Right kidney (tissue), 1 donor: ENCODE results near the gene CYTH1.

Experiments used
- DNase-seq: peaks from one replicate; pipeline ENCODE4 v3.0.0-alpha.2; 2016

Gene CYTH1

DNA sequence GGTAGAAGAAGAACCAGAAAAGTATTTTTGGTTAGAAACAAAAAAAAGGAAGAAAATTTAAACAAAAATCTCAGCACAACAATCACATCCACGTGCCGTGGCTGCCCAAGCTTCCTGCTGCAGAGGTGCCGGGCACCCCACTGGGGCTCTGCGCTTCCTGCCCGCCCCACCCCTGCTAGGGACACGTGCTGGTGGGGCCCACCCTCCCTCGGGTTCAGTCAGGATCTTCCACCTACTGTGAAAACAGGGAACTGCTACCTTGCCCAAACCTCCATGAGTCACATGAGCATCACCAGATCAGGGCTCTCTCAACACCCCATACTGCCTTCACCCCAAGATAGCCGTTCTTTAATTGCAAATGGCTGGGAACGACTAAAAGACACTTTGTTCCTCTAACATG is 24.4 kb upstream of the CYTH1 start:
- no peak for DNase-seq

DNA sequence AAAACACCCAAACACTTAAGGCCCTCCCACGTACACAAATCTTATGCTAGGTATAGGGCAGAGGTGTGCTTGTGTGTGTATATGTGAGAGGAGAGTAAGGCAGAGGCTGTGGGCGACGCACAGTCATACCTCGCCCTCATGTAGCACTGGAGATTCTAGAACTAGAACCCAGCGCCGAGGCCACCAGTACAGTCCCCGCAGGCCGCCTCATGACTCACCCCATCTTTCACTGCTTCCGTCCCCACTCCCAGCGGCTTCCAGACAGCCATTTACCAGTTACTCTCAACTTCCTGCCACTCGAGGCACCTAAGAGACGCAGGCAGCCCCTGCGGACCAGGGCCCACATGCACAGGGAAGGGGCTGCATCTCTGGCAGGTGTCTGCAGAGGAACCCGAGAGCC is 23.2 kb upstream of the CYTH1 start:
- no peak for DNase-seq

GRCh38 chr17:78804777-78805176 is 22.7 kb upstream of the CYTH1 start:
- DNase-seq = no peak

GRCh38 chr17:78803186-78803845 is 21.2 kb upstream of the CYTH1 start:
- no peak for DNase-seq

- no peak for DNase-seq
Measured at GRCh38 chr17:78802459-78802858, 20.4 kb upstream of the CYTH1 start.

DNA sequence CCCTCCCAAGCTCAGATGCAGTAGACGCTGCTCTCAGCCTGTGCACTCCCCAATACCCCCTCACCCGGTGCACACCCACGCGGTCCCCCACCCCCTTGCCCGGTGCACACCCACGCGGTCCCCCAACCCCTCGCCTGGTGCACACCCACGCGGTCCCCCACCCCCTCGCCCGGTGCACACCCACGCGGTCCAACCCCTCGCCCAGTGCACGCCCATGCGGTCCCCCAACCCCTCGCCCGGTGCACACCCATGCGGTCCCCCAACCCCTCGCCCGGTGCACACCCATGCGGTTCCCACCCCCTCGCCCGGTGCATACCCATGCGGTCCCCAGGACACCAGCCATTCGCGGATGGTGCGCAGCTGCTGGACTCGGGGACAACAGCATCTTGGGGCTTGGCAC is 19.9 kb upstream of the CYTH1 start:
- DNase-seq = no peak

DNA sequence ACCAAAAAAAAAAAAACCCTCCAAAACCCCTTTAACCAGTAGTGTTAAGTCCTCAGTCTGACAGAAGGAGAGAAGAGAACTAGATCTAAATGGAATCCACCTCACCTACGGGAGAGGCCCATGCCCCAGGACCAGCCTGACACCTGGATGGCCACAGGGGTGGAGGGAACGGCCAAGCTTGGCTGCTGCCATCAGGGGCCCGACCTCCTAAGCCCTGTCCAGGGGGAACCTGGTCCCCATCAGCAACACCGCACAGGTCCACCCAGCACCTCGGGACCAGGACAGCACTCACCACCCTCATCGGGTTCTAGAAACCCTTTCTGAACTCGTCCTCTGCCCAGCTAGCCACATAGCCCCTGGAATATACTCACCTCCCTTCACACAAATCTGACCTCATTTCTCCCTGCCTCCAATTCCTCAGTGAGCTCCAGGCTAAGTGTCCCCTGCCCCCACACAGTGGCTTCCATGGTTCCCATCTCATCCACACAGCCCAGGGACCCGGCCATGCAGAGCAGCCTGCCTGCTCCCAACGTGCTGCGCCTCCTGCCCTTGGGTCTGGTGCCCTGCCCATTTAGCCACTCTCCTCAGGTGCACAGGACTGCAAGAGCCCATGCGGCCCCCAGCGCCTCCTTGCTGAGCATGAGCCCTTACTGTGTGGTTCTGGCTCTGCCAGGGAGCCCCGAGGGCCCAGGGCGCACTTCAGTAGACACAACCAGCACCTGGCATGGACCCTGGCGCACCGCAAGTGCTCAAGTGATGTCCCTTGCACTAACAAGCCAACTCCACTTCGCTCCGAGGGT is 18.3 kb upstream of the CYTH1 start:
- DNase-seq = no peak

- DNase-seq = no peak
Measured at GRCh38 chr17:78798695-78799559, 16.9 kb upstream of the CYTH1 start.

DNA sequence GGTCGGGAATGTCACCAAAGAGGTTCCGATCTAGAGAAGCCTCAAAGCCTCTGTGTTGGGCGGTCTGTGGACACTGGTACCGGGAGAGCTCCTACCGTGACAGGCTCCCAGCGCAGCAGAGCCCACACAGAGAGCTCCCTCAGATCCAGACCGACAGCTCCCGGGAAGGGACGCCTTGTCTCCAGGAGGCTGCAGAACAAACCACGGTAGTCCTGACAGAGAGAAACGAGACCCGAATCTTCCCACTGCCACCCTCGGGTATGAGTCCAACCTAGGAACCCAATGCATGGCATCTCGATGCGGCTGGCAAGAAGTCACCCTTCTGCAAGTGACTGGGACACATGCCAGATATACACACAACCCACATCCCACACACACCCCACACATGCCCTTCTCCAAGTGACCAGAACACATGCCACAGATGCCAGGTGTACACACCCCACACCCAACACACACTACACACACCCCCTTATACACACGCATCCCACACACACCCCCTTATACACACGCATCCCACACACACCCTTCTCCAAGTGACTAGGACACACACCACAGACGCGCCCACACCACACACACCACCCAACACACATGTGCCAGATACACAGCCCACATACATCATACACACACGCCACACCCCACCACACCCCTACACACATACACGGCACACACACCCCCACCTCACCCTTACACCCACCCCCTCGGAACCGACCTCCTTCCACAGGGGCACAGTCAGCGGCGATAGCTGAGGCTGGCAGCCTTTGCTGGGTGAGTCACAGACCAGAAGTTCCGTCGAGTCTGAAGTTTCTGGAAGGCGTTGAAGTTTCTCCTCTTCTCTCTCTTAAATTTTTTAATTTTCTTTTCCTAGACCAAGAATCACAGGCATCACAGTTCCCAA is 15.9 kb upstream of the CYTH1 start:
- no peak for DNase-seq

DNA sequence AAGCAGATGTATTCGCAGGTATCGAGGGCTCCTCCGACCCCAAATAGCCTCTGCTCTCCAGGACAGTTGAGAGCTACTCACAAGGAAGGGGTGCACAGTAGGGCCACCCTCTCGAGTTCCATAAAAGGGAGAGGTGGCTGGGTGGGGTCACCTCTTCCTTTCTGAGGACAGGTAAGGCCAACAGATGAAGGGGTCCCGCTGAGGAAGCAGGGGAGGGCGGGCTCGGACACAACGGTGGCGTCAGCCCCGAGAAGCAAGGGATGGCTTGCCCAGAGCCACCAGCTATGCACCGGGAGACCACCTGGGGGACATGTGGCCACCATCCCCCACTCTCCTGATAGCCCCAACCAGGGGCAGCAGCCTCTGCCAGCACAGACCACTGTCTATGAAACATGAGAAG is 15.1 kb upstream of the CYTH1 start:
- no peak for DNase-seq

GRCh38 chr17:78796517-78796900 is 14.4 kb upstream of the CYTH1 start:
- no peak for DNase-seq

- DNase-seq = no peak
Measured at GRCh38 chr17:78795861-78796516, 13.9 kb upstream of the CYTH1 start.

GRCh38 chr17:78794864-78795640 is 13.0 kb upstream of the CYTH1 start:
- DNase-seq = no peak

GRCh38 chr17:78794399-78794798 is 12.3 kb upstream of the CYTH1 start:
- DNase-seq = no peak

GRCh38 chr17:78793968-78794367 is 11.9 kb upstream of the CYTH1 start:
- DNase-seq = no peak

GRCh38 chr17:78793415-78793814 is 11.3 kb upstream of the CYTH1 start:
- DNase-seq = no peak

DNA sequence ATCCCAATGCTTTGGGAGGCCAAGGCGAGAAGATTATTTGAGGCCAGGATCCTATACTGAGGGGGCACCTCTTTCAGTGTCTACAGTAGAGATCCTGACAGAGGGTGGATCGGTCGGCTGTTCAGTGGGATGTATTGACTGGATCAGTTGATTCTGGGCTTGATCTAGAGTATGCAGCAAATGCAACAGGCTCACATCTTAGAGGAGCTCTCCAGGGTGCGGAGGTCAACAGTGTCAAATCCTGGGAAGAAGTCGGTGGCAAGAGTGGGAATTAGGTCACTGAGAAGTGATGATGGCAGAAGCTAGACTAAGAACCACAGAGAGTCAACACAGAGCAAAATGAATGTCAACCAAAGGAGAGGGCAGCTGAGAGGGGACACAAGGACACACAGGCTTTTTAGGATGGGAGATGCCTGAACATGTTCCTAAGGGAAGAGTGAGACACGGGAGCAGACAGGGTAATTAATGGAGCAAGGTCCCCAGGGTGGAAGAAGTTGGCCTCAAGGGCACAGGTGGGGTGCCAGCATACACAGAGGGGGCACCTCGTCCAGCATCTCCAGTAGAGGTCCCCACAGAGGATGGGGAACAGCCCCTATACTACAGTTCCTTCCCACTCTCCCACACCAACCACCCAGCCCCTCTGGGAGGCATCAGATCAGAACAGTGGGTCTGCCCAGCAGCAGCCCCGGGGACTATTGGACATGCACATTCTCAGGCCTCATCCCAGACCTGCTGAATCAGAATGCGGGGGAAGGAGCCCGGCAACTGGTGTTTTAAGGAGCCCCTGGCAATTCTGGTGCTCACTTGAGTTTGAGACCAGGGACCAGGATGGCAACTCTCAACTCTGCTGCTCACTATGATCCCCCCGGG is 10.0 kb upstream of the CYTH1 start:
- DNase-seq = no peak

DNA sequence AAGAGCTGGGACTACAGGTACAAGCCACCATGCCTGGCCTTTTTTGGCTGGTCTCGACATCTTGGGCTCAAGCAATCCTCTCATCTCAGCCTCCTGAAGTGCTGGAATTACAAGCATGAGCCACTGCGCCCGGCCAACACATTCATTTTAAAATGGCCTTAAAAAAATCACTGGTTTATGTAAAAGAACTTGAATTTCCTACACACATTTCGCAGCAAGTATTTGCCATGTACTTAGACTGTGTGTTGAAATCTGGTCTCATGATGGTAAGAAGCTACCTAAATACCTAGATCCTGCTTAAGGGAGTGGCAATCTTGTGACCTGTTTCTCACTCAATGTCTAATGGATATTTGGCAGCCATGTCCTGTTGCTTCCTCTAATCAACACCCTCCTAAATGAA is 8.5 kb upstream of the CYTH1 start:
- no peak for DNase-seq

GRCh38 chr17:78789663-78790181 is 7.6 kb upstream of the CYTH1 start:
- no peak for DNase-seq
